Ovary (tissue), 3 donors: ENCODE measurements around the gene TMEM63B.

Experiments
- CTCF ChIP-seq, 3 donors: fragments of 450-650 bp in 2 of 3; fragments of 200-600 bp in 1 of 3; IDR thresholded peaks; one replicate each; pipeline versions ENCODE4 v1.5.1 to v1.8.0; 2016 to 2022; ENCODE audit warnings: antibody characterized with exemption in 3 of 3, mild to moderate bottlenecking in 1 of 3
- EP300 ChIP-seq: sonication (generic); formaldehyde crosslinking; IDR thresholded peaks from one replicate; pipeline ENCODE4 v1.6.1; 2017; ENCODE audit warnings: antibody characterized with exemption
- POLR2A ChIP-seq: fragments of 450-650 bp; IDR thresholded peaks from one replicate; pipeline ENCODE4 v1.6.1; 2017; ENCODE audit warnings: antibody characterized with exemption, mild to moderate bottlenecking, moderate library complexity
- donor health status: DM: no; HTN: no; CAD: no.

GRCh38 chr6:44194326-44194725 lies 67.0 kb downstream of the TMEM63B start:
- no peak for TF ChIP-seq CTCF (IDR thresholded peaks at IDR 0.05)
- no peak for TF ChIP-seq POLR2A
- TF ChIP-seq EP300 = no peak
